SIG-M5 (cell line): ENCODE measurements around the gene SHANK1.

ENCODE experiments used
- DNase-seq: peaks from one replicate; lab custom pipeline; 2025; lab: John Stamatoyannopoulos, UW

The SHANK1 gene

GRCh38 chr19:50686310-50687032, 33.1 kb downstream of the SHANK1 start:
- no peak for DNase-seq

- DNase-seq, result no peak
Observed at GRCh38 chr19:50679177-50680125, 40.2 kb downstream of the SHANK1 start.

GRCh38 chr19:50678323-50678722, 41.3 kb downstream of the SHANK1 start:
- DNase-seq, result no peak

GRCh38 chr19:50677636-50678035, 42.0 kb downstream of the SHANK1 start:
- no peak for DNase-seq

- DNase-seq, result no peak
Observed at GRCh38 chr19:50676625-50677197, 42.9 kb downstream of the SHANK1 start.

GRCh38 chr19:50673118-50673517, 46.5 kb downstream of the SHANK1 start:
- DNase-seq, result no peak

- no peak for DNase-seq
Observed at GRCh38 chr19:50670102-50670380, 49.6 kb downstream of the SHANK1 start.

- no peak for DNase-seq
Observed at GRCh38 chr19:50669302-50670101, 50.1 kb downstream of the SHANK1 start.

GRCh38 chr19:50668879-50669278, 50.7 kb downstream of the SHANK1 start:
- no peak for DNase-seq

GRCh38 chr19:50668416-50668815, 51.2 kb downstream of the SHANK1 start:
- DNase-seq, result no peak

GRCh38 chr19:50667759-50668231, 51.8 kb downstream of the SHANK1 start:
- no peak for DNase-seq

- no peak for DNase-seq
Observed at GRCh38 chr19:50667177-50667758, 52.3 kb downstream of the SHANK1 start.

GRCh38 chr19:50666346-50667176, 53.0 kb downstream of the SHANK1 start:
- no peak for DNase-seq

GRCh38 chr19:50664204-50664603, 55.4 kb downstream of the SHANK1 start:
- DNase-seq, result no peak

GRCh38 chr19:50663482-50663790, 56.2 kb downstream of the SHANK1 start:
- DNase-seq, result no peak

- DNase-seq, result no peak
Observed at GRCh38 chr19:50662651-50663481, 56.7 kb downstream of the SHANK1 start.

- no peak for DNase-seq
Observed at GRCh38 chr19:50661766-50662650, 57.6 kb downstream of the SHANK1 start.

GRCh38 chr19:50661023-50661422, 58.6 kb downstream of the SHANK1 start:
- no peak for DNase-seq

GRCh38 chr19:50660088-50660366, 59.6 kb downstream of the SHANK1 start:
- DNase-seq, result no peak
